NCI-H748 (cell line): ENCODE measurements around the gene OR8U1.
"Not testable (repeated sequence)": the region's sequence is repeated elsewhere in the genome, so short reads cannot be mapped to it uniquely, and the experiment has no call there.

ENCODE experiments used
- DNase-seq: peaks from one replicate; lab custom pipeline; 2025; ENCODE audit not compliant: unreplicated experiment; lab: John Stamatoyannopoulos, UW

Gene OR8U1

GRCh38 chr11:56375324-56375723 is at the start of gene OR8U1:
Gene OR8U1 (plus strand): TSS chr11:56375624. CDS start chr11:56375624, 0 bp downstream.
- no peak for DNase-seq

GRCh38 chr11:56331861-56332491 is 43.4 kb upstream of the OR8U1 start:
- no peak for DNase-seq

- no peak for DNase-seq
Measured at GRCh38 chr11:56333156-56333555, 42.3 kb upstream of the OR8U1 start.

GRCh38 chr11:56340289-56340688 is 35.1 kb upstream of the OR8U1 start:
- DNase-seq = no peak

GRCh38 chr11:56345739-56346138 is 29.7 kb upstream of the OR8U1 start, which contains the start of gene OR8K1:
Gene OR8K1 (plus strand): TSS chr11:56346039. CDS start chr11:56346039, 0 bp downstream.
- DNase-seq = no peak

- no peak for DNase-seq
Measured at GRCh38 chr11:56353991-56354390, 21.4 kb upstream of the OR8U1 start, which contains the start of gene OR8J1. Gene OR8J1 (plus strand): TSS chr11:56354291. CDS start chr11:56360247, 5,956 bp downstream.

- no peak for DNase-seq
Measured at GRCh38 chr11:56380120-56380519, 4.7 kb downstream of the OR8U1 start.

- DNase-seq = no peak
Measured at GRCh38 chr11:56394381-56394780, 19.0 kb downstream of the OR8U1 start.

GRCh38 chr11:56396047-56396446 is 20.6 kb downstream of the OR8U1 start:
- peak; percentile 44 for DNase-seq

GRCh38 chr11:56401858-56402461 is 26.5 kb downstream of the OR8U1 start:
- DNase-seq = not testable (repeated sequence)

- DNase-seq = no peak
Measured at GRCh38 chr11:56404393-56404792, 29.0 kb downstream of the OR8U1 start.

- no peak for DNase-seq
Measured at GRCh38 chr11:56410801-56411200, 35.4 kb downstream of the OR8U1 start.

- DNase-seq = no peak
Measured at GRCh38 chr11:56412396-56412795, 37.0 kb downstream of the OR8U1 start, which contains the start of gene OR5AL1. Gene OR5AL1 (plus strand): TSS chr11:56412696.
